ENCODE measurements around the gene CCNK.

DNA sequence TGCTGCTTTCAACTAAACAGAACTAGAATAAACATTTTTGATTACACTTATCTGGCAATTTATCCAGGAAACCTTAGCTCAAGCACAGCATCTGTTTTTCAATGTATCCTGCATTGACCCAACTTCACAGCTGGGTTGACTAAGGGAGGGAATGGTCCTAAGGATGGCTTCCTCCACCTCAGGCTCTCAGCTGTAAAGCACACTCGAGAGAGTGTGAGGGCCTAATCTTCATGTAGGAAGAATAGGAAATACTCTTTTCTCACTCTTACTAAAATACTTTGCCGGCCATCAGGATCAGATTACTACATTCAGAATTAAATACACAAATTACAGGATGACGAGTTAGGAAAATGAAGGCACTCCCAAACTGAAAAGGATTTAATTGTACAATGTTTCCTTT, 7.8 kb upstream of the CCNK start:
- TF ChIP-seq, protein P1, sequence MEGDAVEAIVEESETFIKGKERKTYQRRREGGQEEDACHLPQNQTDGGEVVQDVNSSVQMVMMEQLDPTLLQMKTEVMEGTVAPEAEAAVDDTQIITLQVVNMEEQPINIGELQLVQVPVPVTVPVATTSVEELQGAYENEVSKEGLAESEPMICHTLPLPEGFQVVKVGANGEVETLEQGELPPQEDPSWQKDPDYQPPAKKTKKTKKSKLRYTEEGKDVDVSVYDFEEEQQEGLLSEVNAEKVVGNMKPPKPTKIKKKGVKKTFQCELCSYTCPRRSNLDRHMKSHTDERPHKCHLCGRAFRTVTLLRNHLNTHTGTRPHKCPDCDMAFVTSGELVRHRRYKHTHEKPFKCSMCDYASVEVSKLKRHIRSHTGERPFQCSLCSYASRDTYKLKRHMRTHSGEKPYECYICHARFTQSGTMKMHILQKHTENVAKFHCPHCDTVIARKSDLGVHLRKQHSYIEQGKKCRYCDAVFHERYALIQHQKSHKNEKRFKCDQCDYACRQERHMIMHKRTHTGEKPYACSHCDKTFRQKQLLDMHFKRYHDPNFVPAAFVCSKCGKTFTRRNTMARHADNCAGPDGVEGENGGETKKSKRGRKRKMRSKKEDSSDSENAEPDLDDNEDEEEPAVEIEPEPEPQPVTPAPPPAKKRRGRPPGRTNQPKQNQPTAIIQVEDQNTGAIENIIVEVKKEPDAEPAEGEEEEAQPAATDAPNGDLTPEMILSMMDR (IDR thresholded peaks at IDR 0.05; ENCODE audit: borderline replicate concordance, extremely low read depth, low read length, poor library complexity, severe bottlenecking), result no peak
- TF ChIP-seq EZH2 (IDR thresholded peaks at IDR 0.05; ENCODE audit: borderline replicate concordance, low read depth, low read length, severe bottlenecking), result no peak
